ENCODE measurements around the gene TEX30. TPM values are rescaled to one million over a fixed set of nuclear protein-coding genes. Genes with fewer than 3 reads are reported as not detected.

Gene TEX30
- total and polyA plus RNA-seq, 2 of the 4 experiments (the other 2 are of a cell fraction), result 8.1 to 10.4 TPM

DNA sequence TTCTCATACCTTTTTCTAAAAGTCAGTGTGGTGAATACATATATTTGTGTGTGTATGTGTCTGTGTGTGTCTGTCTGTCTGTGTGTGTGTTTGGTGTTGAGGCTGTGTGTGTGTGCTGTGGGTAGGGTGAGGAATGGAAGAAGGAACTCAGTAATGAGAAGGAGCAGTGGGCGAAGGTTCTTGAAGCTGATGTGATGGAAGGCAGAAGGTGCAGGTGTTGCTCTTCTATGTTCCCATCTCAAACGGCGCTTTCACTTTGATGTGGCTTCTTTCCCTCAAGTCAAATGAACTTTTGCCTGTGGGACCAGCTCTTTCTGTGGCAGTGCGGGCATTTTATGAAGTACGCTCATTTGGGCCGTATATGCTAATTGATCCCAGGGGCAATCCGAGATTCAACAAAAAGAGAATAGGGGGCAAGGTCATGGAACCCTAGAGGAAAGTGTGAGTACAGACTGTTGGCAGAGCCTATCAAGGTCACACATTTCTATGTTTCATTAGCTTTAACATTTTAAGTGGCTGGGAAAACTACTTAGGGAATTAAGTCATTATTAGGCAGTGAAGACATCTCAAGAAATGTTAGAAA is 40.5 kb upstream of the TEX30 start:
- ATAC-seq (ENCODE audit: low read depth) (no peak), DNase-seq (no peak)
- H3K14ac ChIP-seq (replicated peaks; ENCODE audit: low read depth, low read length), result 0 out of 2 replicates have a peak overlapping the region, but pooled peaks have one; percentile 6
- H3K23ac ChIP-seq (ENCODE audit: low read depth, low read length), result 0 out of 2 replicates have a peak overlapping the region, but pooled peaks have one; percentile 5
- H4K20me1 ChIP-seq (ENCODE audit: insufficient read depth, low read length), result no peaks in the 10 kb centered on the region
- H4K8ac ChIP-seq (ENCODE audit: low read depth in 2 of 2, low read length in 2 of 2), result peak overlapping the region in 1 of 2 experiments; percentile 0; a peak in 1 of 4 replicates
- H3K4ac ChIP-seq (ENCODE audit: low read depth, low read length), result no peak overlapping the region
- BruUV-seq (replicated peaks), result no TSS peak
- ChIA-PET CTCF (no interaction called here), POLR2A (ENCODE audit: unreplicated experiment) (interaction anchor here (0.6 kb wide), 1 partner anchor 162 kb away, joined by 4 read pairs; no protein-coding TSS in a partner anchor)
- H2BK120ac ChIP-seq (ENCODE audit: low read depth, low read length), result no peak overlapping the region
- no peak overlapping the region for H2AK9ac ChIP-seq (replicated peaks; ENCODE audit: low read depth, low read length, poor library complexity)
- H3K56ac ChIP-seq (ENCODE audit: extremely low read depth, insufficient read depth, low read length), result no peak overlapping the region
- H2BK5ac ChIP-seq (ENCODE audit: low read depth, low read length, poor library complexity, severe bottlenecking), result no peak overlapping the region
- peaks cover 4% of the 10 kb centered on the region; the same call in 1 of the 2 replicates for H3K36me3 ChIP-seq (ENCODE audit: control insufficient read depth, insufficient read depth, low read length)
- in situ Hi-C loops (cut with MboI; ENCODE audit: low sequenced_read_pairs) (no loop called here), intact Hi-C loops (cut with micrococcal nuclease) (no loop called here), dilution Hi-C loops (cut with HindIII; ENCODE audit: low sequenced_read_pairs, unreplicated experiment) (no loop called here)
- H2AFZ ChIP-seq (replicated peaks; ENCODE audit: low read length, poor library complexity), result no peak overlapping the region
- peaks cover 23 to 34% of the 10 kb centered on the region in 2 experiments for H3K79me1 ChIP-seq (ENCODE audit: low read depth in 1 of 2, low read length in 2 of 2)
- H3K9me1 ChIP-seq (ENCODE audit: insufficient read depth, low read length), result peaks cover 6% of the 10 kb centered on the region; the same call in 1 of the 2 replicates
- peaks cover 4% of the 10 kb centered on the region for H3K4me1 ChIP-seq (ENCODE audit: control insufficient read depth, insufficient read depth, low read length)
- no peaks in the 10 kb centered on the region for H3K27me3 ChIP-seq (ENCODE audit: control insufficient read depth, insufficient read depth, low read length)
- no peak overlapping the region for H3K4me2 ChIP-seq (ENCODE audit: low read depth, low read length)
- TF ChIP-seq BHLHE40 (IDR thresholded peaks at IDR 0.05; ENCODE audit: low read depth, low read length) (no peak), FOS (IDR thresholded peaks at IDR 0.05; ENCODE audit: low read depth, low read length) (no peak), MAFK (IDR thresholded peaks at IDR 0.05; ENCODE audit: low read depth, low read length) (no peak), MAZ (IDR thresholded peaks at IDR 0.05; ENCODE audit: borderline replicate concordance, low read depth, low read length) (no peak), NFE2L2 (IDR thresholded peaks at IDR 0.05; ENCODE audit: low read depth, low read length) (no peak), RCOR1 (IDR thresholded peaks at IDR 0.05; ENCODE audit: insufficient replicate concordance, low read length) (no peak), SMC3 (IDR thresholded peaks at IDR 0.05; ENCODE audit: low read depth, low read length) (no peak), RAD21 (IDR thresholded peaks at IDR 0.05; ENCODE audit: low read length) (no peak), RFX5 (IDR thresholded peaks at IDR 0.05; ENCODE audit: low read depth, low read length) (no peak), POLR2A (IDR thresholded peaks at IDR 0.05; ENCODE audit: low read depth, low read length) (no peak), MXI1 (IDR thresholded peaks at IDR 0.05; ENCODE audit: borderline replicate concordance, low read depth, low read length) (no peak), CEBPB (IDR thresholded peaks at IDR 0.05; ENCODE audit: low read depth, low read length) (no peak), CHD1 (IDR thresholded peaks at IDR 0.05; ENCODE audit: low read depth, low read length) (no peak)
- TF ChIP-seq, protein P1, sequence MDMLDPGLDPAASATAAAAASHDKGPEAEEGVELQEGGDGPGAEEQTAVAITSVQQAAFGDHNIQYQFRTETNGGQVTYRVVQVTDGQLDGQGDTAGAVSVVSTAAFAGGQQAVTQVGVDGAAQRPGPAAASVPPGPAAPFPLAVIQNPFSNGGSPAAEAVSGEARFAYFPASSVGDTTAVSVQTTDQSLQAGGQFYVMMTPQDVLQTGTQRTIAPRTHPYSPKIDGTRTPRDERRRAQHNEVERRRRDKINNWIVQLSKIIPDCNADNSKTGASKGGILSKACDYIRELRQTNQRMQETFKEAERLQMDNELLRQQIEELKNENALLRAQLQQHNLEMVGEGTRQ (IDR thresholded peaks at IDR 0.05; ENCODE audit: low read depth, low read length), result no peak
- TF ChIP-seq, protein P2, sequence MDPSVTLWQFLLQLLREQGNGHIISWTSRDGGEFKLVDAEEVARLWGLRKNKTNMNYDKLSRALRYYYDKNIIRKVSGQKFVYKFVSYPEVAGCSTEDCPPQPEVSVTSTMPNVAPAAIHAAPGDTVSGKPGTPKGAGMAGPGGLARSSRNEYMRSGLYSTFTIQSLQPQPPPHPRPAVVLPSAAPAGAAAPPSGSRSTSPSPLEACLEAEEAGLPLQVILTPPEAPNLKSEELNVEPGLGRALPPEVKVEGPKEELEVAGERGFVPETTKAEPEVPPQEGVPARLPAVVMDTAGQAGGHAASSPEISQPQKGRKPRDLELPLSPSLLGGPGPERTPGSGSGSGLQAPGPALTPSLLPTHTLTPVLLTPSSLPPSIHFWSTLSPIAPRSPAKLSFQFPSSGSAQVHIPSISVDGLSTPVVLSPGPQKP (IDR thresholded peaks at IDR 0.05; ENCODE audit: borderline replicate concordance, low read depth, low read length), result no peak
- TF ChIP-seq, protein P3, sequence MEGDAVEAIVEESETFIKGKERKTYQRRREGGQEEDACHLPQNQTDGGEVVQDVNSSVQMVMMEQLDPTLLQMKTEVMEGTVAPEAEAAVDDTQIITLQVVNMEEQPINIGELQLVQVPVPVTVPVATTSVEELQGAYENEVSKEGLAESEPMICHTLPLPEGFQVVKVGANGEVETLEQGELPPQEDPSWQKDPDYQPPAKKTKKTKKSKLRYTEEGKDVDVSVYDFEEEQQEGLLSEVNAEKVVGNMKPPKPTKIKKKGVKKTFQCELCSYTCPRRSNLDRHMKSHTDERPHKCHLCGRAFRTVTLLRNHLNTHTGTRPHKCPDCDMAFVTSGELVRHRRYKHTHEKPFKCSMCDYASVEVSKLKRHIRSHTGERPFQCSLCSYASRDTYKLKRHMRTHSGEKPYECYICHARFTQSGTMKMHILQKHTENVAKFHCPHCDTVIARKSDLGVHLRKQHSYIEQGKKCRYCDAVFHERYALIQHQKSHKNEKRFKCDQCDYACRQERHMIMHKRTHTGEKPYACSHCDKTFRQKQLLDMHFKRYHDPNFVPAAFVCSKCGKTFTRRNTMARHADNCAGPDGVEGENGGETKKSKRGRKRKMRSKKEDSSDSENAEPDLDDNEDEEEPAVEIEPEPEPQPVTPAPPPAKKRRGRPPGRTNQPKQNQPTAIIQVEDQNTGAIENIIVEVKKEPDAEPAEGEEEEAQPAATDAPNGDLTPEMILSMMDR (conservative IDR thresholded peaks at IDR 0.05; ENCODE audit: low read depth, low read length), result no peak
- no peak overlapping the region; the same call in 1 of the 2 replicates for H2AK5ac ChIP-seq (ENCODE audit: low read depth, low read length)
- H4K91ac ChIP-seq (ENCODE audit: insufficient read depth, low read depth, low read length), result no peak overlapping the region
- H3K4me3 ChIP-seq (ENCODE audit: insufficient read depth, low read depth, low read length), result no peak overlapping the region
- H3K18ac ChIP-seq (ENCODE audit: low read depth, low read length), result no peak overlapping the region
- 0 out of 2 replicates have a peak, but pooled peaks cover 3% of the 10 kb centered on the region for H3K9me3 ChIP-seq (ENCODE audit: control insufficient read depth, insufficient read depth, low read length)
- no peak overlapping the region for H3K27ac ChIP-seq (ENCODE audit: insufficient read depth, low read length)
- no peak overlapping the region for H4K5ac ChIP-seq (ENCODE audit: low read depth, low read length)
- WGBS, 2 experiments (ENCODE audit: extremely low coverage in 2 of 2, insufficient read length in 1 of 2), result 100% methylated on average over 3 of the region's 7 CpGs; no CpG with 5 or more reads in 1 of the 2 experiments
- H2BK15ac ChIP-seq (ENCODE audit: low read depth, low read length), result no peak overlapping the region
- no peak overlapping the region for H3K9ac ChIP-seq (ENCODE audit: low read depth, low read length)
- no peak overlapping the region for H2BK20ac ChIP-seq (ENCODE audit: low read depth, low read length)
